T-cell (primary cell): Measurements from ENCODE around the gene CASZ1. TPM values are rescaled to one million over a fixed set of nuclear protein-coding genes. Genes with fewer than 3 reads are reported as not detected.

ENCODE experiments used
- ATAC-seq, 4 experiments: fragments of 200-7000 bp in 3 of 4; fragments of 150-1000 bp in 1 of 4; cut with Tn5 transposase; replicated peaks in 1 of 4; 1 replicate in 3 of 4; 2 replicates in 1 of 4; pipeline ENCODE4 v1.10.0; 2021; ENCODE audit warnings: moderate library complexity in 3 of 4, mild to moderate bottlenecking in 2 of 4, moderate number of reproducible peaks in 1 of 4
- CTCF ChIA-PET, 2 donors: fragments of 300-600 bp; sonication (Branson Sonifier 250); formaldehyde crosslinking; loops; one replicate each; lab custom pipeline; 2022; ENCODE audit warnings: antibody characterized with exemption in 2 of 2; lab: Charles Lee
- POLR2A ChIA-PET, 2 donors: fragments of 300-600 bp; sonication (Branson Sonifier 250); formaldehyde crosslinking; loops; one replicate each; lab custom pipeline; 2022; ENCODE audit warnings: antibody characterized with exemption in 2 of 2; lab: Charles Lee
- DNase-seq, 35 experiments: peaks; one replicate each; pipeline versions ENCODE4 v3.0.0 to v3.0.0-alpha.2; 2013 to 2023
- H3K27ac ChIP-seq: one replicate; pipeline ENCODE4 v1.5.1; 2013; ENCODE audit warnings: low read length
- H3K27me3 ChIP-seq, 2 experiments: replicated peaks in 1 of 2; 1 replicate in 1 of 2; 2 replicates in 1 of 2; pipeline versions ENCODE4 v1.6.1 to v1.7.0; 2013; ENCODE audit warnings: low read length in 1 of 2, mixed read lengths in 1 of 2; ENCODE audit not compliant: control insufficient read depth in 2 of 2, insufficient read depth in 2 of 2; ENCODE audit errors: extremely low read depth in 1 of 2
- H3K36me3 ChIP-seq, 2 donors: 1 replicate in 1 of 2; 2 replicates in 1 of 2; pipeline versions ENCODE4 v1.6.1 to v1.7.0; 2013; ENCODE audit warnings: low read length in 1 of 2; ENCODE audit not compliant: control insufficient read depth in 2 of 2, insufficient read depth in 1 of 2; ENCODE audit errors: extremely low read depth in 1 of 2
- H3K4me1 ChIP-seq, 2 experiments: 1 replicate in 1 of 2; 2 replicates in 1 of 2; pipeline versions ENCODE4 v1.6.1 to v1.7.0; 2013; ENCODE audit warnings: low read length in 2 of 2, mixed read lengths in 1 of 2; ENCODE audit not compliant: insufficient read depth in 2 of 2, control insufficient read depth in 1 of 2; ENCODE audit errors: extremely low read depth in 1 of 2
- H3K4me3 ChIP-seq, 2 donors: 1 replicate in 1 of 2; 2 replicates in 1 of 2; pipeline versions ENCODE4 v1.5.1 to v1.7.0; 2013; ENCODE audit warnings: mild to moderate bottlenecking in 2 of 2, low read length in 1 of 2, moderate library complexity in 1 of 2; ENCODE audit not compliant: control insufficient read depth in 1 of 2; ENCODE audit errors: extremely low read depth in 1 of 2
- H3K9me3 ChIP-seq: 2 replicates; pipeline ENCODE4 v1.7.0; 2013
- H3K27ac Mint-ChIP-seq, 2 donors: one replicate each; pipeline ENCODE4 v1.8.0; 2020 to 2021; ENCODE audit warnings: mild to moderate bottlenecking in 2 of 2, mixed read lengths in 2 of 2
- H3K27me3 Mint-ChIP-seq, 2 donors: one replicate each; pipeline ENCODE4 v1.8.0; 2021 to 2022; ENCODE audit warnings: mixed read lengths in 2 of 2
- H3K36me3 Mint-ChIP-seq: one replicate; pipeline ENCODE4 v1.8.0; 2021; ENCODE audit warnings: mixed read lengths
- H3K4me1 Mint-ChIP-seq, 3 donors: one replicate each; pipeline ENCODE4 v1.8.0; 2020 to 2022; ENCODE audit warnings: mixed read lengths in 3 of 3, mild to moderate bottlenecking in 1 of 3
- H3K4me3 Mint-ChIP-seq, 3 donors: one replicate each; pipeline ENCODE4 v1.8.0; 2020 to 2022; ENCODE audit warnings: mild to moderate bottlenecking in 3 of 3, mixed read lengths in 3 of 3, moderate library complexity in 3 of 3
- H3K9me3 Mint-ChIP-seq, 3 donors: one replicate each; pipeline ENCODE4 v1.8.0; 2020 to 2022; ENCODE audit warnings: mixed read lengths in 3 of 3
- WGBS: methylation state at CpG from one replicate; pipeline ENCODE4 v1.1.5; 2013; ENCODE audit warnings: missing lambda C conversion rate; ENCODE audit not compliant: insufficient coverage; 5-methylcytosine and 5-hydroxymethylcytosine counted together
- total RNA-seq, 35 experiments: library from RNA in 6 of 35; stranded (reverse) in 6 of 35; fragments of 120-200 nt in 1 of 35; gene quantifications; one replicate each; pipeline versions ENCODE4 v1.2.1 to v1.2.4 and lab custom pipeline; 2013 to 2026

The CASZ1 gene
- total RNA-seq, 5 donors from 2014 or later (not counting 1 experiment from before 2014, with no cell fraction given), result 12.9 to 23.0 (median 14.3) TPM

DNA sequence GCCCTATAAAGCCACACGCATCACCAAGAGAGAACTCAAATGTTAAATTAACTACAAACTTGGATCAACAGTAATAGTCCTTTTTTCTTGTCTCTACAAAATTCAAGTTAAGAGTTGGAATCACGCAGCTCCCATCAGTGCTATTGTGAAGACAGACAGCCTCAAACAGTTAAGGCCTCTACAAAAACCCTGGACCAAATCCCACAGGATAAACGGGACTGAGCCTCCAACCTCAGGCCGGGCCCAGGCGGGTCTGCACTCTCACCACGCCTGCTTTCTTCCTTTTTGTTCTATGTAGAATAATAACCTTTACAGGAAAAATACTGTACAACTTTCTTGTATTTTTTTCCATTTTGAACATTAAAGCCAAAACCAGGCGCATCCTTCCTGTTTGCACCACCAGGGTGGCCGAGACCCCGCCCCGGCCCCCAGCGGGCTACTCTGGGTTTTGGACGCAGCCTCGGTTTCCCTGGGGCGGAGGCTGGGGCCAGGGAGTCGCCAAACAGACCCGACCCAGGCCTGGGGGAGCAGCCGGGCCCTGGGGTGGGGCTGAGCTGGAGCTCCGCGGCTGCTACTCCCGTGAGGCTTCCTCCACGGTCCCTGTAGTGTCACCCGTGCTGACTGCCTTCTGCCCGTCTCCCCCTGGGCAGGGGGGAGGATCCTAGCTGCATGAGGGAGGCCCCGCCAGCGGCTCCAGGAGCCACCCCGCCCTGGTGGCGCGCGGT lies 158.4 kb downstream of the CASZ1 start:
- Histone ChIP-seq H3K36me3 (no peaks in the 10 kb centered on the region), H3K9me3 (no peaks in the 10 kb centered on the region), H3K4me1 (peaks cover 0 to 8% of the 10 kb centered on the region in 2 experiments), H3K27ac (no peak overlapping the region), H3K4me3 (peak overlapping the region in 1 of 2 donors; percentile 30), H3K27me3 (peaks cover 0 to 4% of the 10 kb centered on the region in 2 experiments)
- ChIA-PET POLR2A (no interaction called here), CTCF (no interaction called here)
- Mint-ChIP-seq H3K27me3 (no peaks in the 10 kb centered on the region), H3K4me1 (peaks cover 0 to 6% (median 5%) of the 10 kb centered on the region in 3 donors), H3K27ac (no peak overlapping the region), H3K9me3 (no peaks in the 10 kb centered on the region), H3K4me3 (peak overlapping the region in 1 of 3 donors; percentile 21), H3K36me3 (peaks cover 3% of the 10 kb centered on the region)
- peak; percentile 48 to 67 (median 59) for ATAC-seq
- 46% methylated on average over 24 of the region's 29 CpGs for WGBS
- peak in 9 of 35 experiments; percentile 6 to 32 (median 20) for DNase-seq

GRCh38 chr1:10637400-10637799 lies 159.0 kb downstream of the CASZ1 start:
- Histone ChIP-seq H3K27ac (no peak overlapping the region), H3K9me3 (no peaks in the 10 kb centered on the region), H3K36me3 (no peaks in the 10 kb centered on the region), H3K27me3 (peaks cover 0 to 4% of the 10 kb centered on the region in 2 experiments), H3K4me1 (peaks cover 0 to 8% of the 10 kb centered on the region in 2 experiments), H3K4me3 (no peak overlapping the region)
- no peak for DNase-seq
- no peaks in the 10 kb centered on the region for H3K27me3 Mint-ChIP-seq
- H3K4me1 Mint-ChIP-seq, result peaks cover 0 to 6% (median 5%) of the 10 kb centered on the region in 3 donors
- H3K27ac Mint-ChIP-seq, result no peak overlapping the region
- ATAC-seq, result no peak
- H3K36me3 Mint-ChIP-seq, result peaks cover 3% of the 10 kb centered on the region
- WGBS, result 100% methylated on average over 3 of the region's 9 CpGs
- POLR2A ChIA-PET, result no interaction called here
- H3K4me3 Mint-ChIP-seq, result peak overlapping the region in 2 of 3 donors; percentile 21 to 39
- H3K9me3 Mint-ChIP-seq, result no peaks in the 10 kb centered on the region
- CTCF ChIA-PET, result no interaction called here

DNA sequence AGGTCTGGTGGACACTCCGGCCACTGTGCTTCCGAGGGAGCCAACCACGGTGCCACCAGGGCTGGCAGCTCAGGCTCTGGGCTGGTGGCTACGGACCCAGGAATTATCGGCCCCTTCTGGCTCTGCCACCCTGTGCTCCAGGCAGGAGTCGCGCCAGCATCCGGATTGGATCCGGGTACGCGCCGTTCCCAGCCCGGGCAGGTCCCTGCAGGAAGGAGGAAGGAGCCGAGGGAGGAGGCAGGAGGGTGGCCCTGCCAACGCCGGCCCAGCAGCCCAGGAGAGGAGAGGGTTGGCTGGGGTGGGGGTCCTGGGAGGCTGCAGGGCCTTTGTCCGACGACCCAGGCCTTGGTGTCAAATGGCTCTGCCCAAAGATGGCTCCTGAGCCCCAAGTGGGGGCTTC lies 160.5 kb downstream of the CASZ1 start:
- ChIA-PET POLR2A (interaction anchor here in 1 of 2 donors (0.6 kb wide), 1 partner anchor 99 kb away, joined by 3 read pairs; no protein-coding TSS in a partner anchor), CTCF (no interaction called here)
- Mint-ChIP-seq H3K27me3 (no peaks in the 10 kb centered on the region), H3K36me3 (peaks cover 6% of the 10 kb centered on the region), H3K9me3 (no peaks in the 10 kb centered on the region), H3K4me3 (no peak overlapping the region), H3K27ac (no peak overlapping the region), H3K4me1 (peaks cover 0 to 6% (median 5%) of the 10 kb centered on the region in 3 donors)
- peaks cover 0 to 8% of the 10 kb centered on the region in 2 experiments for H3K4me1 ChIP-seq
- DNase-seq (no peak), ATAC-seq (no peak)
- H3K4me3 ChIP-seq, result no peak overlapping the region
- peaks cover 0 to 4% of the 10 kb centered on the region in 2 experiments for H3K27me3 ChIP-seq
- no peak overlapping the region for H3K27ac ChIP-seq
- H3K36me3 ChIP-seq, result peaks cover under 1 to 7% of the 10 kb centered on the region in 2 donors
- 94% methylated on average over 18 of the region's 18 CpGs for WGBS
- no peaks in the 10 kb centered on the region for H3K9me3 ChIP-seq

- ChIA-PET CTCF (no interaction called here), POLR2A (no interaction called here)
- H3K27me3 ChIP-seq, result peaks cover 0 to 4% of the 10 kb centered on the region in 2 experiments
- no peaks in the 10 kb centered on the region for H3K9me3 ChIP-seq
- H3K36me3 Mint-ChIP-seq, result peaks cover 11% of the 10 kb centered on the region
- peaks cover 6 to 14% of the 10 kb centered on the region in 2 donors for H3K36me3 ChIP-seq
- DNase-seq (no peak), ATAC-seq (no peak)
- no peak overlapping the region for H3K27ac Mint-ChIP-seq
- H3K4me1 ChIP-seq, result peaks cover 0 to 8% of the 10 kb centered on the region in 2 experiments
- H3K4me1 Mint-ChIP-seq, result peaks cover 0 to 6% (median 5%) of the 10 kb centered on the region in 3 donors
- H3K9me3 Mint-ChIP-seq, result no peaks in the 10 kb centered on the region
- H3K27ac ChIP-seq, result no peak overlapping the region
- no peak overlapping the region for H3K4me3 ChIP-seq
- no peaks in the 10 kb centered on the region for H3K27me3 Mint-ChIP-seq
- no peak overlapping the region for H3K4me3 Mint-ChIP-seq
- 88% methylated on average over 14 of the region's 23 CpGs for WGBS
Observed at GRCh38 chr1:10635085-10635896, 161.2 kb downstream of the CASZ1 start.

- Histone ChIP-seq H3K9me3 (no peaks in the 10 kb centered on the region), H3K27ac (no peak overlapping the region), H3K36me3 (peaks cover 6 to 20% of the 10 kb centered on the region in 2 donors), H3K4me3 (no peak overlapping the region), H3K27me3 (peaks cover 0 to 4% of the 10 kb centered on the region in 2 experiments), H3K4me1 (peaks cover 0 to 8% of the 10 kb centered on the region in 2 experiments)
- H3K9me3 Mint-ChIP-seq, result no peaks in the 10 kb centered on the region
- no peak overlapping the region for H3K27ac Mint-ChIP-seq
- POLR2A ChIA-PET, result no interaction called here
- no peak overlapping the region for H3K4me3 Mint-ChIP-seq
- DNase-seq (no peak), ATAC-seq (no peak)
- peaks cover 12% of the 10 kb centered on the region for H3K36me3 Mint-ChIP-seq
- H3K4me1 Mint-ChIP-seq, result peaks cover 0 to 6% (median 5%) of the 10 kb centered on the region in 3 donors
- WGBS, result 87% methylated on average over 21 of the region's 23 CpGs
- no peaks in the 10 kb centered on the region for H3K27me3 Mint-ChIP-seq
- CTCF ChIA-PET, result no interaction called here
Observed at GRCh38 chr1:10634428-10635084, 161.9 kb downstream of the CASZ1 start.

GRCh38 chr1:10634075-10634427 lies 162.4 kb downstream of the CASZ1 start:
- H3K36me3 ChIP-seq, result peaks cover 8 to 25% of the 10 kb centered on the region in 2 donors
- H3K4me1 Mint-ChIP-seq, result peaks cover 0 to 6% (median 5%) of the 10 kb centered on the region in 3 donors
- H3K9me3 ChIP-seq, result no peaks in the 10 kb centered on the region
- 93% methylated on average over 8 of the region's 8 CpGs for WGBS
- no peaks in the 10 kb centered on the region for H3K9me3 Mint-ChIP-seq
- CTCF ChIA-PET, result no interaction called here
- H3K27me3 ChIP-seq, result peaks cover 0 to 4% of the 10 kb centered on the region in 2 experiments
- H3K27ac Mint-ChIP-seq, result no peak overlapping the region
- no peaks in the 10 kb centered on the region for H3K27me3 Mint-ChIP-seq
- DNase-seq (no peak), ATAC-seq (no peak)
- peaks cover 0 to 8% of the 10 kb centered on the region in 2 experiments for H3K4me1 ChIP-seq
- H3K4me3 Mint-ChIP-seq, result no peak overlapping the region
- POLR2A ChIA-PET, result no interaction called here
- H3K36me3 Mint-ChIP-seq, result peaks cover 14% of the 10 kb centered on the region
- no peak overlapping the region for H3K27ac ChIP-seq
- H3K4me3 ChIP-seq, result no peak overlapping the region
